SU-DHL-6 (cell line): Measurements from ENCODE around the gene SERPINB10.
"Not testable (repeated sequence)": the region's sequence is repeated elsewhere in the genome, so short reads cannot be mapped to it uniquely, and the experiment has no call there.

Source experiments
- EZH2phosphoT487 ChIP-seq: fragments of 200-600 bp; sonication (generic), shearing (Covaris generic); conservative IDR thresholded peaks from 2 replicates; pipeline ENCODE4 v1.6.1; 2018; ENCODE audit warnings: mild to moderate bottlenecking, antibody characterized with exemption, low read length, moderate library complexity, mixed read lengths
- TF ChIP-seq, protein P1 (sequence below): fragments of 200-600 bp; sonication (generic); IDR thresholded peaks from one replicate; pipeline ENCODE4 v1.5.1; 2017; ENCODE audit warnings: antibody characterized with exemption, mild to moderate bottlenecking, low read length, moderate library complexity; ENCODE audit not compliant: insufficient read depth, poor library complexity, severe bottlenecking

DNA sequence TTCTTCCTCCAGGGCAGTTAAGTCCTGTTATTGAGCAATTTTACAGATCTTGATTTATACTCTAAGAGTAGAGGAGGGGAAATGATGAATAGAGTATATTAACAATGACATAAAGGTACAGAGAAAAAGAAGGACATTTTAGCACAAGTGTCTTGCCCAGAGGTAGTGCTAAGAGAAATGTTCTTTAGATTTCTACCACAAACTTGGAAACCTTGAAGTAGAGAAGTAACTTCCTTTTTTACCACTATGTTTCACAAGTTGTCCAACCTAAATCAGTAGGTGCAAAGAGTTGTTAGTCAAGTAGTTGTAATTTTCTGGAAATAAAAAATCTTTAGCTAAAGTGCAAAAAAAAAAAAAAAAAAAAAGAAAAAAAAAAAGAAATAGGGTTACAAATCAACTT, 21.6 kb downstream of the SERPINB10 start:
- TF ChIP-seq, protein P1, sequence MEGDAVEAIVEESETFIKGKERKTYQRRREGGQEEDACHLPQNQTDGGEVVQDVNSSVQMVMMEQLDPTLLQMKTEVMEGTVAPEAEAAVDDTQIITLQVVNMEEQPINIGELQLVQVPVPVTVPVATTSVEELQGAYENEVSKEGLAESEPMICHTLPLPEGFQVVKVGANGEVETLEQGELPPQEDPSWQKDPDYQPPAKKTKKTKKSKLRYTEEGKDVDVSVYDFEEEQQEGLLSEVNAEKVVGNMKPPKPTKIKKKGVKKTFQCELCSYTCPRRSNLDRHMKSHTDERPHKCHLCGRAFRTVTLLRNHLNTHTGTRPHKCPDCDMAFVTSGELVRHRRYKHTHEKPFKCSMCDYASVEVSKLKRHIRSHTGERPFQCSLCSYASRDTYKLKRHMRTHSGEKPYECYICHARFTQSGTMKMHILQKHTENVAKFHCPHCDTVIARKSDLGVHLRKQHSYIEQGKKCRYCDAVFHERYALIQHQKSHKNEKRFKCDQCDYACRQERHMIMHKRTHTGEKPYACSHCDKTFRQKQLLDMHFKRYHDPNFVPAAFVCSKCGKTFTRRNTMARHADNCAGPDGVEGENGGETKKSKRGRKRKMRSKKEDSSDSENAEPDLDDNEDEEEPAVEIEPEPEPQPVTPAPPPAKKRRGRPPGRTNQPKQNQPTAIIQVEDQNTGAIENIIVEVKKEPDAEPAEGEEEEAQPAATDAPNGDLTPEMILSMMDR = not testable (repeated sequence)
- TF ChIP-seq EZH2phosphoT487 = not testable (repeated sequence)
